Cardiac septum (tissue), 1 donor: ENCODE measurements around the gene ASB7. TPM values are rescaled to one million over a fixed set of nuclear protein-coding genes. Genes with fewer than 3 reads are reported as not detected.

Source experiments
- DNase-seq: peaks from one replicate; pipeline ENCODE4 v3.0.0-alpha.2; 2020; ENCODE audit warnings: low spot score
- intact Hi-C: fragments of 100-400 bp; cut with DNase I; formaldehyde crosslinking; loops from one replicate; pipeline ENCODE4 v1.14.0; 2022
- total RNA-seq: library from RNA; stranded (reverse); fragmentation: NEBNext Ultra II Directional; extraction: Animal tissue kit (Norgen Biotek cat#: 25700); gene quantifications from one replicate; pipeline ENCODE4 v1.2.1, GENCODE V29; 2021
- donor health status: DM: no; HTN: no; CAD: no.

Gene ASB7
- total RNA-seq, 1 donor from 2014 or later: 6.8 TPM

- no peak for DNase-seq
- intact Hi-C loops: no loop called here
These were observed 91.1 kb downstream of the ASB7 start for GRCh38 chr15:100693451-100693850.

DNA sequence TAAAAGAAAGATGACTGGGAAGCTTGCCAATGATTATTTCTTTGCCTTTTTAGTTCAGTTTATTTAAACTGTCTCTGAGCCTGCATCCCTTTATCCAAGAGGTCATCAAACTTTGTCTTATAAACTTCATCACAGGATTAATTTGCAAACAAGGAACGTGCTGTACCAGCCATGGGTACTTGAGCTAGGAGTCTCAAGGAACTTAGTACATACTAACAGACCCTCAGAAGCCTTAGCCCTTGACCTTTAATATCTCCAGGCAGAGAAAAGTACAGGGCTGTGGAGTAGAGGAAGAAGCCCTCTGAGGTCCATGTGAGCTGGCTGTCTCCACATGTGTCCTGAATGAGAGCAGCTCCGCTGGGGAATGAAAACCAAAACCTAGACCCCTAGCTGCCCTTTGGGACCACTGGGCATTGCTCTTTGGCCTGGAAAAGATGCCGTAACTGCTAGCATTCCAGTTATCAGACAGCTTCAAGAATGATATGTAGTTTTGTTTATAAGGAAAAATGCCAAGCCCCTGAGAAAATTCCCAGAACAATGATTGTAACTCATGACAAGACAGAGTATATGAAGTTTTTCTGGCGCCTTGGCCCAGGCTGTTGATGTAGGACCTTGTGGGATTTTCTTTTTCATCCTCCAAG lies 92.1 kb downstream of the ASB7 start:
- intact Hi-C loops: no loop called here
- no peak for DNase-seq

DNA sequence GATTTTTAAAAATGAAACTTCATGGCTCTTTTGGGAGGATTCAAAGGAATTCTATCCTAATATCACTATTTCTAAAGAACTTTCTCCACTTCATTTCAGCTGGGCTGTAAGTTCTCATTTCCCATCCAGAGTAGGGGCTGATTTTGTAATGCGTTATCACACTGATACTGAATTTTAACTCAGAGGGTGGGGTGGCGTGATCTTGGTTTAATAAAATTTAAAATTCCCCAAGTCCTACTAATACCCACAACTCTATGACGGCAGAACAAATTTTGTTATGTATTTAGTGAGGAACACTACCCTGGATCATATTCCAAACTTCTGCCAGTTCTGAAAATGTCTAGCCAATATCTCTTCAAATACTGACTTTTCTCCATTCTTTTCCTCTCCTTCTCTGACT lies 92.7 kb downstream of the ASB7 start:
- intact Hi-C loops: no loop called here
- no peak for DNase-seq

- intact Hi-C loops: no loop called here
- no peak for DNase-seq
These were observed 94.1 kb downstream of the ASB7 start for GRCh38 chr15:100696452-100696851.

Other genes with a start within 250 kb of the ASB7 start
- 0.24 TPM for gene CERS3, start 73.6 kb upstream of the ASB7 start, total RNA-seq
- 9.7 TPM for gene LINS1, start 405 bp upstream of the ASB7 start, total RNA-seq